PC-9 (cell line): Measurements from ENCODE around the gene SLC6A17. TPM values are rescaled to one million over a fixed set of nuclear protein-coding genes. Genes with fewer than 3 reads are reported as not detected.
A peak's percentile ranks its signal among the peaks of the same experiment; 100 is the strongest.

ENCODE experiments used
- BruUV-seq: library from RNA; stranded (reverse); fragments of 400-500 nt; replicated peaks from 2 replicates; lab custom pipeline; 2021; lab: Mats Ljungman, UMichigan
- CTCF ChIA-PET: fragments of 300-600 bp; sonication (Branson Sonifier 250); formaldehyde crosslinking; loops from one replicate; lab custom pipeline; 2022; ENCODE audit warnings: antibody characterized with exemption; lab: Charles Lee
- POLR2A ChIA-PET: fragments of 300-600 bp; sonication (Branson Sonifier 250); formaldehyde crosslinking; loops from one replicate; lab custom pipeline; 2022; ENCODE audit warnings: antibody characterized with exemption; ENCODE audit not compliant: unreplicated experiment; lab: Charles Lee
- DNase-seq, 2 experiments: peaks; one replicate each; pipeline versions ENCODE4 v3.0.0 to v3.0.0-alpha.2; 2015 to 2022; ENCODE audit warnings: mixed read lengths in 1 of 2
- H2AFZ ChIP-seq: fragments of 200-600 bp; sonication (generic); 2 replicates; pipeline ENCODE4 v1.8.1; 2017; ENCODE audit warnings: antibody characterized with exemption
- H3F3A ChIP-seq: fragments of 200-600 bp; sonication (generic); 2 replicates; pipeline ENCODE4 v1.8.1; 2017; ENCODE audit warnings: antibody characterized with exemption, mild to moderate bottlenecking, low read depth; ENCODE audit not compliant: insufficient read depth
- H3K27ac ChIP-seq: fragments of 200-600 bp; sonication (generic); 2 replicates; pipeline ENCODE4 v1.6.1; 2016; ENCODE audit warnings: mixed run types
- H3K27me3 ChIP-seq: fragments of 200-600 bp; sonication (generic); 2 replicates; pipeline ENCODE4 v1.6.1; 2016; ENCODE audit warnings: low read depth, mixed run types; ENCODE audit not compliant: insufficient read depth
- H3K36me3 ChIP-seq: fragments of 200-600 bp; sonication (generic); 2 replicates; pipeline ENCODE4 v1.6.1; 2016; ENCODE audit warnings: low read depth, mixed run types
- H3K4me1 ChIP-seq: fragments of 200-600 bp; sonication (generic); replicated peaks from 2 replicates; pipeline ENCODE4 v1.6.1; 2016; ENCODE audit warnings: mixed run types; ENCODE audit not compliant: insufficient read depth
- H3K4me2 ChIP-seq: fragments of 200-600 bp; sonication (generic); 2 replicates; pipeline ENCODE4 v1.6.1; 2017; ENCODE audit warnings: mixed run types
- H3K4me3 ChIP-seq: fragments of 200-600 bp; sonication (generic); 2 replicates; pipeline ENCODE4 v1.6.1; 2016; ENCODE audit warnings: mixed run types
- H3K79me2 ChIP-seq: fragments of 200-600 bp; sonication (generic); 2 replicates; pipeline ENCODE4 v1.6.1; 2017; ENCODE audit warnings: low read depth, mixed run types
- H3K9me2 ChIP-seq: fragments of 200-600 bp; sonication (generic); 2 replicates; pipeline ENCODE4 v1.8.1; 2017; ENCODE audit warnings: mild to moderate bottlenecking; ENCODE audit not compliant: insufficient read depth
- H3K9me3 ChIP-seq: fragments of 200-600 bp; sonication (generic); 2 replicates; pipeline ENCODE4 v1.8.1; 2016; ENCODE audit warnings: low read depth; ENCODE audit not compliant: insufficient read depth
- H4K20me1 ChIP-seq: fragments of 200-600 bp; sonication (generic); 2 replicates; pipeline ENCODE4 v1.8.1; 2017; ENCODE audit not compliant: insufficient read depth
- CTCF ChIP-seq: fragments of 200-600 bp; sonication (generic); conservative IDR thresholded peaks from 2 replicates; pipeline ENCODE4 v1.6.1; 2017; ENCODE audit warnings: mixed run types, antibody characterized with exemption, mild to moderate bottlenecking, moderate library complexity
- EZH2 ChIP-seq: fragments of 200-600 bp; sonication (generic); IDR thresholded peaks from 2 replicates; pipeline ENCODE4 v1.8.0; 2017; ENCODE audit warnings: antibody characterized with exemption, low read depth
- intact Hi-C: fragments of 100-400 bp; cut with micrococcal nuclease; formaldehyde crosslinking; loops from one replicate; pipeline ENCODE4 v1.10.0; 2022; ENCODE audit not compliant: unreplicated experiment
- total RNA-seq: library from RNA; stranded (reverse); gene quantifications from 2 replicates; pipeline ENCODE4 v1.2.3, GENCODE V29; 2021

SLC6A17 gene
- total RNA-seq, 1 experiment from 2014 or later = 4.5 TPM

- no peak overlapping the region for H2AFZ ChIP-seq
- no peaks in the 10 kb centered on the region for H3K27me3 ChIP-seq
- H3K79me2 ChIP-seq = peaks cover 24% of the 10 kb centered on the region
- H4K20me1 ChIP-seq = peaks cover 17% of the 10 kb centered on the region; the same call in 1 of the 2 replicates
- no peaks in the 10 kb centered on the region; the same call in 1 of the 2 replicates for H3K36me3 ChIP-seq
- no peak overlapping the region for H3K4me3 ChIP-seq
- DNase-seq = no peak
- H3K4me2 ChIP-seq = peak overlapping the region; percentile 12; the same call in 1 of the 2 replicates
- ChIA-PET POLR2A (no interaction called here), CTCF (interaction anchor here (0.8 kb wide), 1 partner anchor 280 kb away, joined by 3 read pairs; no protein-coding TSS in a partner anchor)
- no peak overlapping the region for H3K27ac ChIP-seq
- H3K9me2 ChIP-seq = no peaks in the 10 kb centered on the region
- peaks cover 17% of the 10 kb centered on the region for H3F3A ChIP-seq
- intact Hi-C loops = no loop called here
- no TSS peak for BruUV-seq
- no peaks in the 10 kb centered on the region for H3K9me3 ChIP-seq
- peaks cover 50% of the 10 kb centered on the region for H3K4me1 ChIP-seq
- no peak for TF ChIP-seq EZH2
- TF ChIP-seq CTCF = no peak
These were observed 65.6 kb downstream of the SLC6A17 start for GRCh38 chr1:110215621-110216515.

- peaks cover 17% of the 10 kb centered on the region; the same call in 1 of the 2 replicates for H4K20me1 ChIP-seq
- peaks cover 20% of the 10 kb centered on the region for H3K79me2 ChIP-seq
- POLR2A ChIA-PET = no interaction called here
- no peak overlapping the region for H3K4me2 ChIP-seq
- H3F3A ChIP-seq = peaks cover 17% of the 10 kb centered on the region
- H3K4me3 ChIP-seq = no peak overlapping the region
- H3K27me3 ChIP-seq = no peaks in the 10 kb centered on the region
- no peak overlapping the region for H3K27ac ChIP-seq
- H3K9me2 ChIP-seq = no peaks in the 10 kb centered on the region
- H3K9me3 ChIP-seq = no peaks in the 10 kb centered on the region
- H2AFZ ChIP-seq = no peak overlapping the region
- CTCF ChIA-PET = no interaction called here
- H3K4me1 ChIP-seq = peaks cover 45% of the 10 kb centered on the region
- H3K36me3 ChIP-seq = no peaks in the 10 kb centered on the region; the same call in 1 of the 2 replicates
- TF ChIP-seq EZH2 (no peak), CTCF (no peak)
- BruUV-seq = no TSS peak
- no peak for DNase-seq
- intact Hi-C loops = no loop called here
These were observed 66.7 kb downstream of the SLC6A17 start for GRCh38 chr1:110216844-110217444.

- H3K79me2 ChIP-seq = peaks cover 11% of the 10 kb centered on the region
- POLR2A ChIA-PET = no interaction called here
- peaks cover 34% of the 10 kb centered on the region for H3K4me1 ChIP-seq
- H2AFZ ChIP-seq = no peak overlapping the region
- H3K36me3 ChIP-seq = no peaks in the 10 kb centered on the region; the same call in 1 of the 2 replicates
- H3K4me2 ChIP-seq = no peak overlapping the region
- DNase-seq = no peak
- no TSS peak for BruUV-seq
- H3K27me3 ChIP-seq = no peaks in the 10 kb centered on the region
- no peak overlapping the region for H3K27ac ChIP-seq
- no peaks in the 10 kb centered on the region for H3K9me2 ChIP-seq
- no peaks in the 10 kb centered on the region for H3K9me3 ChIP-seq
- CTCF ChIA-PET = no interaction called here
- intact Hi-C loops = no loop called here
- H3F3A ChIP-seq = peaks cover 16% of the 10 kb centered on the region
- H4K20me1 ChIP-seq = peaks cover 9% of the 10 kb centered on the region; the same call in 1 of the 2 replicates
- H3K4me3 ChIP-seq = no peak overlapping the region
- TF ChIP-seq EZH2 = no peak
- no peak for TF ChIP-seq CTCF
These were observed 67.8 kb downstream of the SLC6A17 start for GRCh38 chr1:110218137-110218536.
